ENCODE results near the gene CEMP1.

CEMP1 gene

DNA sequence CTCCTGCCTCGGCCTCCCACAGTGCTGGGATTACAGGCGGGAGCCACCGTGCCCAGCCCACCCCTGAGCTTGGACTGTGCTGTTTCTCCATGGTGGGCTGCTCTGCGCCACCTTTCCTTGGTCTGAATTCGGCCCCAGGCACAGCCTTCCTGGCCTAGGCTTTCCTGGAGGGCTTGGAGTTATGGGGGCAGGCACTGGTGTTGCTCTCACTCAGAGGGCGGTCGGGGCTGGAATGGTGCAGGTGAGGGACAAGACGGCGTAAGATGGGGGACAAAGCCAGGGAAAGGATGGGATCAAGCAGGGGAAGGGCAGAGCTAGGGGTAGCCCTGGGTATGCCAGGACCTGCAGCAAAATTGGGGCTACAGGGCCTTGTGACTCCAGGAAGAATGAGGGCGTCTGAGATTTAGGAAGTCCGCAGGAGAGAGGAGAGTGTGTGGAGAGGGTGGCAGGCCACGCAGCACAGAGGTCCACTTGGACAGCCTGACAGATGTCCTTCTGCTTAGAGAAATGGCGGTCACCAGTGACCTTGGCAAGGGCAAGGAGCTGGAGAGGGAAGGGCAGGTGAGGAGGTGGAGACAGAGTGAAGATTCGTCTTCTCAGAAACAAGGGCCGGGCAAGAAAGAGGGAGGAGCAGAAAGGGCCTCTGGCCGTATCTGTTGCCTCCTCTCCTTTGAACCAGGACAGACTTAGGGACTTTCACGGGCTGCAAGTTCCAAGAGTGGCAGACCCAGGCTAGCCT is 19.0 kb downstream of the CEMP1 start:
- TF ChIP-seq CTCF (conservative IDR thresholded peaks at IDR 0.05; ENCODE audit: low read depth, low read length) = no peak
- no peak for DNase-seq (ENCODE audit: low read depth)
- H3K4me3 ChIP-seq (ENCODE audit: low read length) = no peak overlapping the region

DNA sequence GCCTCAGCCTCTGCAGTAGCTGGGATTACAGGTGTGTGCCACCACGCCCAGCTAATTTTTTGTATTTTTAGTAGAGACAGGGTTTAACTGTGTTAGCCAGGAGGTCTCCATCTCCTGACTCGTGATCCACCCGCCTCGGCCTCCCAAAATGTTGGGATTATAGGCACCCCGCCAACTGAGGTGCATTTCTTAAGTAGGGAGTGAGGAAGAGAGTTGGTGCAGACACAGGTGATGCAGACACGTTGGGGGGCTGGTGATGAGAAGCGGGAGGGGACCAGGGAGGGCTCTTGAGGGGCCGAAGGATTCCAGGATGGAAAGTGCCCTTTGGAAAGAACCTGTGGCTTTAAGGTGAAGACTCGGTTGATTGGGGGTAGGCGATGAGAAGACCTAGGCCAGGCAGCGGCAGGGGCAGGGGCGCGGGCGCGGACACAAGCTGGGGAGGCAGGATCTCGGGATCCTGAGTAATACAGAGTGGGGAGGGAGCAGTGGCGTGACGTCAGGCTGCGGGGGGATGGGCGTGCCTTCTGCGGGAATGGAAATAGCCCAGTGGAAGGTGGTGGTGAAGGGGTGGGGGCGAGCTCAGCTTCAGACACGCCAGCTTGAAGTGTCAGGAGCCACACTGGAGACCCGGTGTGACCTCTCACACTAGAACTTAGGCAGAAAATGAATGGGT is 19.9 kb downstream of the CEMP1 start:
- TF ChIP-seq CTCF (conservative IDR thresholded peaks at IDR 0.05; ENCODE audit: low read depth, low read length) = no peak
- no peak overlapping the region for H3K4me3 ChIP-seq (ENCODE audit: low read length)
- no peak for DNase-seq (ENCODE audit: low read depth)

GRCh38 chr16:2508722-2509400 is 22.3 kb downstream of the CEMP1 start:
- no peak for DNase-seq (ENCODE audit: low read depth)
- no peak overlapping the region for H3K4me3 ChIP-seq (ENCODE audit: low read length)
- no peak for TF ChIP-seq CTCF (conservative IDR thresholded peaks at IDR 0.05; ENCODE audit: low read depth, low read length)

GRCh38 chr16:2507665-2508064 is 23.5 kb downstream of the CEMP1 start:
- DNase-seq (ENCODE audit: low read depth) = no peak
- no peak overlapping the region for H3K4me3 ChIP-seq (ENCODE audit: low read length)
- no peak for TF ChIP-seq CTCF (conservative IDR thresholded peaks at IDR 0.05; ENCODE audit: low read depth, low read length)

GRCh38 chr16:2507052-2507659 is 24.1 kb downstream of the CEMP1 start:
- no peak overlapping the region for H3K4me3 ChIP-seq (ENCODE audit: low read length)
- TF ChIP-seq CTCF (conservative IDR thresholded peaks at IDR 0.05; ENCODE audit: low read depth, low read length) = no peak
- no peak for DNase-seq (ENCODE audit: low read depth)

- no peak for DNase-seq (ENCODE audit: low read depth)
- TF ChIP-seq CTCF (conservative IDR thresholded peaks at IDR 0.05; ENCODE audit: low read depth, low read length) = no peak
- no peak overlapping the region for H3K4me3 ChIP-seq (ENCODE audit: low read length)
Measured at GRCh38 chr16:2505695-2506094, 25.5 kb downstream of the CEMP1 start.
